GM18519 (cell line): ENCODE measurements around the gene MTA1.

Experiments used
- ATAC-seq: cut with Tn5 transposase; IDR thresholded peaks from one replicate; pipeline ENCODE4 v1.9.1; 2021; ENCODE audit warnings: mild to moderate bottlenecking, moderate library complexity; ENCODE audit not compliant: unreplicated experiment, low FRiP score

Gene MTA1

DNA sequence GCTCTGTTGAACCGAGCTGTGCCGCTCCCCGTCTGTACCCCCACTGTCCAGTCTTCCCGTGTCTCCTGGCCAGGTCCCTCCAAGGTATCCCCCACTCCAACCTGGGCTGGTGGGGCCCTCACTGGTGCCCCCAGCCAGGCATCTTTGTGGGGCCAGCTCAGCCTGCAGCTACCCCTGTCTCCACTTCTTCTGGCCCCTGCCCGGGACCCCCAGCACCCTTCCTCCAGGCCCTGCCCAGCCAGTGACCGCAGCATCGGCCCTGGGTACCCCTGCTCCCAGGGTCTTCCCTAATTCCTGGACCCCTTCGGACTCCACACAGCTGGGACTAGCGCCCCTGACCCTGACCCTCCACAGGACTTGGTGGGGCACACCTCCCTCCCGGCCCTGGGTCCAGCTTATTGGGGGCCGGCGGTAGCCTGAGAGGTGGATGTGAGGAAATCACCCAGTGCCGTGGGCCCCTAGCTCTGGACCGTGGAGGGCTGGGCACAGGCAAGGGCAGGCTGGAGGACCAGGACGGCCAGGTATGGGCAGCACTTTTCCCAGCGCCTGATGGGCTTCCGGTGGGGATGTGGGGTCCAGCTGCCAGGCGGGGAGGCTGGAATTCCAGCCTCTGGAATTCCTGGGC, 63.0 kb downstream of the MTA1 start:
- no peak for ATAC-seq

GRCh38 chr14:105483300-105484068, 63.9 kb downstream of the MTA1 start:
- ATAC-seq = no peak

- no peak for ATAC-seq
These were observed 64.7 kb downstream of the MTA1 start for GRCh38 chr14:105484069-105484996.

DNA sequence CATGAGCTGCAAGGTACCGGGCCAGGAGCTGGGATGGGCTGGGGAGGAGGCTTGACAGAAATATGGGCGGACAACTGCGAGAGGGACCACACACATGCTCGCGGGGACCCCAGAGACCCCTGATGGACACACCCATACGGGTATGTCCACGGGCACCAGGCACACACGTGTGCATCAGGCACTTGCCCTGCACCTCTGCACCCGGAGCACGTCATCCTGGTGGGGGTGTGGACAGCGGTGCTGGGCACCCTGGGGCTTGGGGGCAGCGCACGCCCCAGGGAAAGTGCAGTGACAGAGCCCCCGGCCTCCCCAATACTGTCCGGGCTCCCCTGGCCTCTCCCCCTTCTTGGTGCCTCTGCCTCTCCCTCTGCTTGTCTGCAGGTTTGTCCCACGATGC, 65.4 kb downstream of the MTA1 start:
- ATAC-seq = no peak

DNA sequence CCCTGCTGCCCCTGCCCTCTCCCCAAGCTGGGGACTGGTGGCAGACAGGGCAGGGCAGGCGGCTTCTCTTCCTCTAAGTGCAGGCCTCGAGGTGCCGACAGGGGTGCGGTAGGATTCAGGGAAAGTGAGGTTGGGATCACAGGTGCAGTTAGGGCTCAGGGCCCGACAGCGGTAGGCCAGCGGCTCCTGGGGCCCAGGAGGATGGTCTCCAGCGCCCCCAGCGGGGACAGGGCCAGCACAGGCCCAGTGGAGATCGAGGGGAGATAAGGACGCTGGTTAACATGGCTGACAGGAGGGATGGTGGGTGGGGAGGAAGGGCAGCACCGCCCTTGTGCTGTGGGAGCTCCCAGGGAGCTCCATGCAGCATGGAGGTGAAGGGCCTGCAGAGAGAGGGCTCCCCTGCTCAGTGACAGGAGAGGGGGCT, 66.1 kb downstream of the MTA1 start:
- ATAC-seq = no peak

DNA sequence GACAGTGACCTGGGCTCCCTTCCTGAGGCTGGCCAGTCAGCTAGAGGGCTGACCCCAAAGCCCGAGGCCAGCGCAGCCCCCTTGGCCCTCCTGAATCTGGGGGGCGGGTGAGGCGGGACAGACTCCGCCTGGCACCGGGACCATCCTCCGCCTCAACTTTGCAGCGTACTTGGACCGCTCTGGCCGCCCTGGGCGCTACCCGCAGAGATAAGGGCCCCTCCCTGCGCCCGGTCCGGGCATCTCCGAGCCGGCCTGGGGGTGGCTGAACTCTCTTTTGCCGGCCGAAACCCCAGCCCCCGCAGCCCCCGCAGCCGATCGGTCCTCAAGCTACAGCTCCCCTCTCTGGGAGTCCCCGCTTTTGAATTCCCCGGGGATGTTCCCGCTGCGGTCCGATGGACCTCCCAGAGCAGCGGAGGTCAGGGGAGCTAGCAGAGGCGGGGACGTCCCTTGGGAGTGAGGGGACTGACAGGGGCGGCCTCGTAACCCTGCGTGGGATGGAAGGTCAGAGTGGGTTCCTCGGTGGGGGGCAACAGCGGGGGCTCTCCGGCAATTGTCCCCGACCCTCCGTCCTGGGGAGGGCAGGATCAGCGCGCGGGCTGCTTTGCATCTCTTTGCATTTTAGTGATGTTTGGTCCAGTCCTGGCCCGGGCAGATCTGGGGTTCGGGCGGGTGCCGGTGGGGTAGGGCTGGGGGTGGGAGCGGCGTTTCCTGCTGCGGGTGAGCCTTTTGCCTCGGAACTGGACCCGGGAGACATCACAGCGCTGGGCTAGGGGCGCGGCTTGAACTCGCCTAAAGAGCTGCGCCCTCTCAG, 66.7 kb downstream of the MTA1 start, which contains the start of gene CRIP1:
Gene CRIP1 (plus strand): TSS at position 724 of the 811 bp plus-strand sequence. CDS start 374 bp downstream, outside the sequence.
- no peak for ATAC-seq

GRCh38 chr14:105486974-105487448, 67.4 kb downstream of the MTA1 start:
- no peak for ATAC-seq

DNA sequence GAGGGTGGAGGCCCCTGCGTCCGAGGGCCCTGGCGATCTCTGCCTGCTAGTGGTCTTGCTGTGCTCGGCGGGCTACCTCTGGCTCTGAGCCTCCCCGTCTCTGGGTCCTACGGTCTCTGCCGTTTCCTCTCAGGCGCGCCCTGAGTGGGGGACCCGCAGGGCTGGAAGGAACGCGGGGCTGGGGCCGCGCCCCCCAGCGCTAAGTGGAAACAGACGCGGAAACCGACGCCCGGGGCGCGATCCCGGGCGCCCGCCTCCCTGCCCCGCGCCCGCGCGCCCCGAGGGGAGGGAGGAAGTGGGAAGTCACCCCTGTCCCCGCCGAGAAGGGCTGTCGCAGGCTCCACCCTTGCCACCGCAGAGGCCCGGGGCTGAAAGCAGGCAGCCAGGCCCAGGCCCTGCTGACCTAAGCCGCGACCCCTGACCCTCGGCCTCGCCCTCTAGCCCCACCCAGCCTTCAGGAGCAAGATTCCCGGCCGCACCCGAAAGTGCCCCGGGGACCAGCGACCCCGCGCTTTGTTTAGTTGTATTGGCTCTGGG, 67.9 kb downstream of the MTA1 start:
- no peak for ATAC-seq

- ATAC-seq = no peak
These were observed 68.6 kb downstream of the MTA1 start for GRCh38 chr14:105487986-105488777.

GRCh38 chr14:105488781-105489541, 69.3 kb downstream of the MTA1 start:
- ATAC-seq = no peak

GRCh38 chr14:105489542-105490266, 70.1 kb downstream of the MTA1 start:
- ATAC-seq = no peak

DNA sequence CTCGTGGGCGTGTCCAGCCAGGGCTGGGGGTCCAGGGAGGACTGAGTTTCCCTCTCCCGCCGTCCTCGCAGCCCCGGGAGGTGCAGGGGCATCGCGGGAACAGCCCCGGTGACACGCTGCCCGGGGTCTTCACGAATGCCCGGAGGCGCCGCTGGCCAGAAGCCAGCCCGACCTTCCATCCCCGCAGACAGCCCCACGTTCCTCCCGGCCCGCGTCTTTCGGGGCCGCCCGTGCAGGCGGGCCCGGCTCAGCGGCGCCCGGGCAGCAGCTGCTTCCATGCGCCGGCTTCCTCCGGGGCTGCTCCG, 70.6 kb downstream of the MTA1 start:
- no peak for ATAC-seq

DNA sequence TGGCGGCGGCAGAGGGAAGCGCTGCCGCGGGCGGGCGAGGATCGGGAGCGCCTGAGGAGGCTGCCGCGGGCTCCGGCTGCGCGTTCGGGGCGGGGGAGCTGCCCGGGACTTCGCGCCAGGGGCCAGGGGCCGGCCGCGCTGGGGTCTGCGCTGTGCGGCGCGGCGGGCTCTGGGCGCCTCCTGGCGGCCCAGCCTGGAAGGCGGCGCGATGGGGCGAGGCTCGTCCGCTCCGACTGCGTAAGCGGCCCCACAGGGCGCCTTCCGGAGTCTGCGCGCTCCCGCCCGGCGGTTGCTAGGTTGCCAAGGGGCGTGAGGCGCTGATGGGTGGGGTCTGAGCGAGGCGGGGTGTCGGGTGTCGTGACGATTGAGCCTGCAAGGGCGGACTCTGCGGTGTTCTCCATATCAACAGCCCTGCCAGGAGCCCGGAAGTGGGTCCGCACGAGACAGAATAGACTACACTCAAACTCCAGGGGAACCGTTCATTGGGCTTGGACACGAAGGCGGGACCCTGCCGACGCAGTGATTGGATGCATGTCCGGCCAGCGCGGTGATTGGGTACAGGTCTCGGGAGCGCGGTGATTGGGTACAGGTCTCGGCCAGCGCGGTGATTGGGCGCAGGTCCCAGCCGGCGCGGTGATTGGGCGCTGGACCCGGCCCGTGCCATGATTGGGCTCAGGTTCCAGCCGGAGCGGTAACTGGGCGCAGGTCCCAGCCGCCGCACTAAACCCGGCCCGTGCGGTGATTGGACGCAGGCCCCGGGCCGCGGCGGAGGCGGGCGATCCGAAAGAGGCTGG, 71.1 kb downstream of the MTA1 start, which contains the start of gene TEDC1:
Gene TEDC1 (plus strand): TSS at position 675 of the 794 bp plus-strand sequence. CDS start 130 bp downstream, outside the sequence.
- peak; percentile 55 for ATAC-seq

- peak; percentile 1 for ATAC-seq
These were observed 71.8 kb downstream of the MTA1 start for GRCh38 chr14:105491366-105491973.

DNA sequence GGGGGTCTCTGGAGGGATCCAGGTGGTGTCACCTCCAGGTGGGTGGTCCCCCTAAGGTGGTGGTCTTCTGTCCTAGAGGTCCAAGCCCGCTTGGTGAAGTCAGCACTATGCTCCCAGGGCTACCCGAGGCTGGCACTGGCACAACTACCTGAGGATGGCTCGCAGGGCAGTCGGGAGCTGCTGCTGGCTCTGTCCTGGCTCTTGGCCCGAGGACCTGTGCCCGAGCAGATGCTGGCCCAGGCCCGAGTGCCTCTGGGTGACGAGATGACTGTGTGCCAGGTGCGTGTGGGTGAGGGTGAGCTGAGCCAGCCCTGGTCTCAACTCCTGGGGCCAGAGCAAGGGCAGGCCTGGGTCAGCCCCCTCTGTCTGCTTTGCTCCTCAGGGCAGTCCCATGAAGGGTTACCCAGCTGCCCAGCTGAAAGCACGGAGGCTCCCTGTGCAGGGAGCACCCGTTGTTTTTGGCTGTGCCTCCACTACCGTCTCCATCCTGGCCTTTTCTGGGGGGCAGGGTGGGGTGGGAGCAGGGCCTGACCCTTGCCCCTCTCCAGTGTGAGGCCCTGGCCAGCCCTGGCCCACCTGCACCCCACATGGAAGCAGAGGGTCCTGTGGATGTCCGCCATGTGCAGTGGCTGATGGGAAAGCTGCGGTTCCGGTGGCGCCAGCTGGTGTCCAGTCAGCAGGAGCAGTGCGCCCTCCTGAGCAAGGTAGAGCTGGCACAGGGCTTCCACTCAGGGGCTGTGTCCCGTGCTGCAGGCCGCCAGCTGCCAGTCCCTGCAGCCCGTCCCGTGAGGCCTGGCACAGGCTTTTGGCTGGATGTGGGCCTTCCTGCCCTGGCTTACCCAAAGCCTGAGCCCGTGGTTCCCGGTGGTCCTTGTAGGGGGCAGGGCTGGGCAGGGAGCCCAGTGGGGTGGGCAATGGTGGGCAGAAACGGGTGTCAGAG, 72.7 kb downstream of the MTA1 start:
- no peak for ATAC-seq
